DOHH2 (cell line): Measurements from ENCODE around the gene ANK3.

Experiments used
- EZH2phosphoT487 ChIP-seq: fragments of 200-600 bp; sonication (generic); IDR thresholded peaks from 2 replicates; pipeline ENCODE4 v1.6.1; 2017; ENCODE audit warnings: borderline replicate concordance, mild to moderate bottlenecking, antibody characterized with exemption, low read length, moderate library complexity, mixed read lengths
- TF ChIP-seq, protein P1 (sequence below): fragments of 200-600 bp; sonication (generic); IDR thresholded peaks from one replicate; pipeline ENCODE4 v1.5.1; 2014; ENCODE audit warnings: antibody characterized with exemption, mild to moderate bottlenecking, low read depth, low read length; ENCODE audit not compliant: poor library complexity, severe bottlenecking

DNA sequence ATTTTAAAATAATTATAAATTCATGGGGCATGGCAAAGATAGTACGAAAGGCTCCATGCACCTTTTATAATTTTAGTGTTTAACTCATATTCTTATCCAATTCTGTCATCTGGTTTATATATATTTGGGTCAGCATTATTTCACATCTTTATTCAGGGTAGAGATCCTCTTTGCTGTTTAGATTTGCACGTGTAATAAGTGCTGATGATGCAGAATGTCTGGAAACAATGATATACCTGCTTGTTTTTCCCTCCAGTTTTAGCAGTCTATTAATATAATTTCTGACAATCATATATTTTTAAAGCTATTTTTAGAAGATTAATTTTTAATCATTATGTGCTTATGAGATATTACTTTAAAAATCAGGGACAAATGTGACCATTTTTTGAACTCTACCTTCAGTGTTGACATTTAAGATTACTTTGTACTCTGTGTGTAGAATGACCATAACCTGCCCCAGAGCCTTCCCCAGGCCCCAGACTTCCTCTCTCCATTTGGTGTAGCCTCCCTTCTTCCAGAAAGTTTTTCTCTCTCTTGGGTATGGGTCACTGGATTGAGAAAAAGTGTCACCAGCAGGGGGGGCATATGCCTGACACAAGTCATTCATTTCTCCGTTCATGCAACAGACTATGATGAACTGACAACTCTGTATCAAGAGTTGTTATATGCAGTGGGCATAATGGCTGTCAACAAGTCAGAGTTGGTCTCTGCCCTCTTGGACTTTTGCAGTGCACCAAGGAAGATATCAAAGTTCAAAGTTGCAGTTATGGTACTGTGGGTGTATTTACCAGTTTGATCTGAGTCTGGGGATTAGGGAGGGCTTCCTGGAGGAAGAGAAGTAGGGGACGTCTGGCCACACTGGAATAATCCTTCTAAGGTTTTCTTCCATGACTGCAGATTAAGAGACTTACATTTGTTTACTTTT, 290.7 kb downstream of the ANK3 start:
- TF ChIP-seq, protein P1, sequence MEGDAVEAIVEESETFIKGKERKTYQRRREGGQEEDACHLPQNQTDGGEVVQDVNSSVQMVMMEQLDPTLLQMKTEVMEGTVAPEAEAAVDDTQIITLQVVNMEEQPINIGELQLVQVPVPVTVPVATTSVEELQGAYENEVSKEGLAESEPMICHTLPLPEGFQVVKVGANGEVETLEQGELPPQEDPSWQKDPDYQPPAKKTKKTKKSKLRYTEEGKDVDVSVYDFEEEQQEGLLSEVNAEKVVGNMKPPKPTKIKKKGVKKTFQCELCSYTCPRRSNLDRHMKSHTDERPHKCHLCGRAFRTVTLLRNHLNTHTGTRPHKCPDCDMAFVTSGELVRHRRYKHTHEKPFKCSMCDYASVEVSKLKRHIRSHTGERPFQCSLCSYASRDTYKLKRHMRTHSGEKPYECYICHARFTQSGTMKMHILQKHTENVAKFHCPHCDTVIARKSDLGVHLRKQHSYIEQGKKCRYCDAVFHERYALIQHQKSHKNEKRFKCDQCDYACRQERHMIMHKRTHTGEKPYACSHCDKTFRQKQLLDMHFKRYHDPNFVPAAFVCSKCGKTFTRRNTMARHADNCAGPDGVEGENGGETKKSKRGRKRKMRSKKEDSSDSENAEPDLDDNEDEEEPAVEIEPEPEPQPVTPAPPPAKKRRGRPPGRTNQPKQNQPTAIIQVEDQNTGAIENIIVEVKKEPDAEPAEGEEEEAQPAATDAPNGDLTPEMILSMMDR = peak; percentile 33
- no peak for TF ChIP-seq EZH2phosphoT487
